ENCODE data around the gene TMEM101.

DNA sequence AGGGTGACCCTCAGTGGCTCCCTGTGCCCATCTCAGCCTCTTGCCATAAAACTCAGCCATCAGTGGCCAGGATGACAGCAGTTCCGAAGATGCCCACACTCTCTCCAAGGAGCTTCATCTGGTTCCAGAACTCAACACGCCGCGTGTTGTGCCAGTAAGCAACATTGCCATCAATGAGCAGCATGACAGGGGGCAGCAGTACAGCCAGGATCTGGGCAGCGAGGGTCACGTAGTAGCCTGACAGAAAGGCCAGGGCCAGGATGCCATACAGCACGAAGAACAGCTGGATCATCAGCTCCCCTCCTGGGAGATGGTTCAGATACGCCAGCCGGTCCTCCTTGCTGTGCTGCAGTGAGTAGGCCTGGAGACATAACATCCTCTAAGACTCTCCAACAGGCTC, 2.9 kb downstream of the TMEM101 start:
- TF ChIP-seq, protein P1, sequence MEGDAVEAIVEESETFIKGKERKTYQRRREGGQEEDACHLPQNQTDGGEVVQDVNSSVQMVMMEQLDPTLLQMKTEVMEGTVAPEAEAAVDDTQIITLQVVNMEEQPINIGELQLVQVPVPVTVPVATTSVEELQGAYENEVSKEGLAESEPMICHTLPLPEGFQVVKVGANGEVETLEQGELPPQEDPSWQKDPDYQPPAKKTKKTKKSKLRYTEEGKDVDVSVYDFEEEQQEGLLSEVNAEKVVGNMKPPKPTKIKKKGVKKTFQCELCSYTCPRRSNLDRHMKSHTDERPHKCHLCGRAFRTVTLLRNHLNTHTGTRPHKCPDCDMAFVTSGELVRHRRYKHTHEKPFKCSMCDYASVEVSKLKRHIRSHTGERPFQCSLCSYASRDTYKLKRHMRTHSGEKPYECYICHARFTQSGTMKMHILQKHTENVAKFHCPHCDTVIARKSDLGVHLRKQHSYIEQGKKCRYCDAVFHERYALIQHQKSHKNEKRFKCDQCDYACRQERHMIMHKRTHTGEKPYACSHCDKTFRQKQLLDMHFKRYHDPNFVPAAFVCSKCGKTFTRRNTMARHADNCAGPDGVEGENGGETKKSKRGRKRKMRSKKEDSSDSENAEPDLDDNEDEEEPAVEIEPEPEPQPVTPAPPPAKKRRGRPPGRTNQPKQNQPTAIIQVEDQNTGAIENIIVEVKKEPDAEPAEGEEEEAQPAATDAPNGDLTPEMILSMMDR (optimal IDR thresholded peaks at IDR 0.05 in 1 of 3, IDR thresholded peaks at IDR 0.05 in 1 of 3, conservative IDR thresholded peaks at IDR 0.05 in 1 of 3; ENCODE audit: extremely low read depth in 1 of 3, insufficient read depth in 2 of 3, low read length in 3 of 3) = no peak
- TF ChIP-seq EZH2 (IDR thresholded peaks at IDR 0.05; ENCODE audit: low read length) = no peak
